HEK293T (cell line): ENCODE data around the gene SHISAL1.

Source experiments
- ARNT ChIP-seq: fragments of 450-650 bp; IDR thresholded peaks from 2 replicates; pipeline ENCODE4 v1.6.1; 2017; ENCODE audit warnings: mild to moderate bottlenecking
- BHLHE40 ChIP-seq: fragments of 450-650 bp; IDR thresholded peaks from 2 replicates; pipeline ENCODE4 v1.6.1; 2016; ENCODE audit warnings: mild to moderate bottlenecking, moderate library complexity, borderline replicate concordance
- CTBP1 ChIP-seq: fragments of 450-650 bp; IDR thresholded peaks from 2 replicates; pipeline ENCODE4 v1.6.1; 2016; ENCODE audit warnings: borderline replicate concordance
- FOXK2 ChIP-seq: fragments of 450-650 bp; IDR thresholded peaks from 2 replicates; pipeline ENCODE4 v1.6.1; 2016; ENCODE audit warnings: mild to moderate bottlenecking
- FOXM1 ChIP-seq: fragments of 450-650 bp; IDR thresholded peaks from 2 replicates; pipeline ENCODE4 v1.6.1; 2017; ENCODE audit warnings: mild to moderate bottlenecking, borderline replicate concordance
- NFRKB ChIP-seq: fragments of 450-650 bp; IDR thresholded peaks from 2 replicates; pipeline ENCODE4 v1.6.1; 2016; ENCODE audit warnings: mild to moderate bottlenecking, moderate library complexity
- SP1 ChIP-seq: fragments of 450-650 bp; IDR thresholded peaks from 2 replicates; pipeline ENCODE4 v1.6.1; 2017
- SUZ12 ChIP-seq: fragments of 450-650 bp; IDR thresholded peaks from 2 replicates; pipeline ENCODE4 v1.6.1; 2016; ENCODE audit warnings: mild to moderate bottlenecking
- TARDBP ChIP-seq: fragments of 450-650 bp; IDR thresholded peaks from 2 replicates; pipeline ENCODE4 v1.6.1; 2016
- ZNF384 ChIP-seq: fragments of 450-650 bp; IDR thresholded peaks from 2 replicates; pipeline ENCODE4 v1.6.1; 2016
- TF ChIP-seq, protein P1 (sequence below): fragments of 450-650 bp; IDR thresholded peaks from 2 replicates; pipeline ENCODE4 v1.6.1; 2016

DNA sequence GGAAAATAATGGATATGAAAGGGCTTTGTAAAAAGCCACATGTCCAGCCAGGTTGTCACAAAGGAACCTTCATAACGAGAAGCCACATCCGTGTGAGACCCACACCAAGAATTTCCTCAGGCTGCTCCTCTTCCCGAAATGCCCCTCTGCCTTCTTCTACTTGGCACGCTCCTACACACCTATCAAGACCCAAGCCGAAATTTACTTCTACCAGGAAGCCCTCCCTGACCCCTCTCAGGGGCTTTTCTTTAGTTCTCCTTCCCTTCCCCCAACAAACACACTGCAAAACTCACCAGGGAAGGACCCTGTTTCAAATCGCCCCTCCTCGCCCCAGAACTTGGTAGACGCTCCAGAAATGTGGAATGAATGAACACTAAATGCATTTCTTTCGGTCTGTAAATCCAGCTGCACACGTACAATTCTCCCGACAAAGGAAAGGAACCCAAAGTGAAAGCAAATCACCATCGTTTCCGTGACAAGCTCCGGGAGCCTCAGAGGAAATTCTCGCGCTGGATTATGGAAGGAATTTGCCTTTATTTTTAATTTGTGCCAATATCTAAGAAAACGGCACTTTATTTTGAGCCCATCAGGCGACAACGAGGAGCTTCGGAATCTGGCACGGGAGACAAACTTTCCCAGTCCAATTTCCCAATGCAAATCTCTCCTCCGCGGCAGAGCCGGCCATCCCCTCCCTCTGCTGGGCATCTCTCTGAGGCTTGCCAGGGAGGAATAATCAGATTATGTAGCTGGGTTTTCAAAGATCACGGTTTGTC is 13.2 kb upstream of the SHISAL1 start:
- no peak for TF ChIP-seq SP1
- no peak for TF ChIP-seq ZNF384
- TF ChIP-seq FOXK2 = no peak
- TF ChIP-seq, protein P1, sequence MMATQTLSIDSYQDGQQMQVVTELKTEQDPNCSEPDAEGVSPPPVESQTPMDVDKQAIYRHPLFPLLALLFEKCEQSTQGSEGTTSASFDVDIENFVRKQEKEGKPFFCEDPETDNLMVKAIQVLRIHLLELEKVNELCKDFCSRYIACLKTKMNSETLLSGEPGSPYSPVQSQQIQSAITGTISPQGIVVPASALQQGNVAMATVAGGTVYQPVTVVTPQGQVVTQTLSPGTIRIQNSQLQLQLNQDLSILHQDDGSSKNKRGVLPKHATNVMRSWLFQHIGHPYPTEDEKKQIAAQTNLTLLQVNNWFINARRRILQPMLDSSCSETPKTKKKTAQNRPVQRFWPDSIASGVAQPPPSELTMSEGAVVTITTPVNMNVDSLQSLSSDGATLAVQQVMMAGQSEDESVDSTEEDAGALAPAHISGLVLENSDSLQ = no peak
- no peak for TF ChIP-seq SUZ12
- no peak for TF ChIP-seq BHLHE40
- no peak for TF ChIP-seq TARDBP
- no peak for TF ChIP-seq NFRKB
- no peak for TF ChIP-seq FOXM1
- TF ChIP-seq ARNT = no peak
- TF ChIP-seq CTBP1 = no peak
